ENCODE measurements around the gene KRTAP22-2. TPM values are rescaled to one million over a fixed set of nuclear protein-coding genes. Genes with fewer than 3 reads are reported as not detected.

The KRTAP22-2 gene
- total RNA-seq (ENCODE audit: low replicate concordance) = not detected in 2 replicates

- Histone ChIP-seq H3K79me2 (ENCODE audit: low read depth) (no peaks in the 10 kb centered on the region), H3K9ac (no peak within 1 kb of the TSS), H4K20me1 (ENCODE audit: low read depth) (no peaks in the 10 kb centered on the region), H3K9me3 (ENCODE audit: low read depth) (peaks cover 9% of the 10 kb centered on the region), H3K27ac (no peak within 1 kb of the TSS), H3K4me1 (no peaks in the 10 kb centered on the region), H3K4me3 (no peak within 1 kb of the TSS), H3K27me3 (no peaks in the 10 kb centered on the region), H3K4me2 (no peak within 1 kb of the TSS), H3K36me3 (peaks cover 4% of the 10 kb centered on the region), H3F3A (ENCODE audit: low read depth) (no peaks in the 10 kb centered on the region), H2AFZ (replicated peaks) (no peak within 1 kb of the TSS)
- no peak for DNase-seq (ENCODE audit: low spot score)
- H3K4me3 Mint-ChIP-seq = no peak within 1 kb of the TSS
- TF ChIP-seq EZH2phosphoT487 (IDR thresholded peaks at IDR 0.05) = no peak
- no peak for TF ChIP-seq CTCF (IDR thresholded peaks at IDR 0.05)
- TF ChIP-seq EZH2 (IDR thresholded peaks at IDR 0.05) = no peak
- H3K36me3 Mint-ChIP-seq = no peaks in the 10 kb centered on the region
- H3K4me1 Mint-ChIP-seq = no peaks in the 10 kb centered on the region
- no peaks in the 10 kb centered on the region for H3K27me3 Mint-ChIP-seq (ENCODE audit: insufficient read depth, low read depth)
- no peak within 1 kb of the TSS for H3K27ac Mint-ChIP-seq
- H3K9me3 Mint-ChIP-seq = no peaks in the 10 kb centered on the region
Measured at GRCh38 chr21:30590297-30590696, at the start of gene KRTAP22-2. TSS of gene KRTAP22-2 (minus strand) at chr21:30590397.

- Histone ChIP-seq H3K9ac (no peak overlapping the region), H3K4me1 (no peaks in the 10 kb centered on the region), H3K36me3 (no peaks in the 10 kb centered on the region), H3K27me3 (no peaks in the 10 kb centered on the region), H3K4me3 (no peak overlapping the region), H4K20me1 (ENCODE audit: low read depth) (no peaks in the 10 kb centered on the region), H3K27ac (no peak overlapping the region), H3F3A (ENCODE audit: low read depth) (no peaks in the 10 kb centered on the region), H3K79me2 (ENCODE audit: low read depth) (no peaks in the 10 kb centered on the region), H2AFZ (replicated peaks) (no peak overlapping the region), H3K4me2 (no peak overlapping the region), H3K9me3 (ENCODE audit: low read depth) (no peaks in the 10 kb centered on the region)
- TF ChIP-seq EZH2 (IDR thresholded peaks at IDR 0.05) (no peak), CTCF (IDR thresholded peaks at IDR 0.05) (no peak), EZH2phosphoT487 (IDR thresholded peaks at IDR 0.05) (no peak)
- H3K9me3 Mint-ChIP-seq = no peaks in the 10 kb centered on the region
- no peak for DNase-seq (ENCODE audit: low spot score)
- no peak overlapping the region for H3K27ac Mint-ChIP-seq
- no peak overlapping the region for H3K4me3 Mint-ChIP-seq
- H3K4me1 Mint-ChIP-seq = no peaks in the 10 kb centered on the region
- H3K36me3 Mint-ChIP-seq = no peaks in the 10 kb centered on the region
- H3K27me3 Mint-ChIP-seq (ENCODE audit: insufficient read depth, low read depth) = peaks cover 2% of the 10 kb centered on the region
Measured at GRCh38 chr21:30638686-30639085, 48.5 kb upstream of the KRTAP22-2 start.

- no peaks in the 10 kb centered on the region for H3K9me3 Mint-ChIP-seq
- Histone ChIP-seq H3K9me3 (ENCODE audit: low read depth) (no peaks in the 10 kb centered on the region), H3K36me3 (no peaks in the 10 kb centered on the region), H4K20me1 (ENCODE audit: low read depth) (no peaks in the 10 kb centered on the region), H3K4me3 (no peak within 1 kb of the TSS), H3K9ac (no peak within 1 kb of the TSS), H3K27me3 (no peaks in the 10 kb centered on the region), H3K4me1 (no peaks in the 10 kb centered on the region), H2AFZ (replicated peaks) (no peak within 1 kb of the TSS), H3F3A (ENCODE audit: low read depth) (no peaks in the 10 kb centered on the region), H3K27ac (no peak within 1 kb of the TSS), H3K4me2 (no peak within 1 kb of the TSS), H3K79me2 (ENCODE audit: low read depth) (no peaks in the 10 kb centered on the region)
- H3K36me3 Mint-ChIP-seq = no peaks in the 10 kb centered on the region
- H3K27me3 Mint-ChIP-seq (ENCODE audit: insufficient read depth, low read depth) = peaks cover 2% of the 10 kb centered on the region
- H3K4me3 Mint-ChIP-seq = no peak within 1 kb of the TSS
- H3K27ac Mint-ChIP-seq = no peak within 1 kb of the TSS
- no peak for TF ChIP-seq EZH2phosphoT487 (IDR thresholded peaks at IDR 0.05)
- TF ChIP-seq CTCF (IDR thresholded peaks at IDR 0.05) = no peak
- TF ChIP-seq EZH2 (IDR thresholded peaks at IDR 0.05) = no peak
- DNase-seq (ENCODE audit: low spot score) = no peak
- no peaks in the 10 kb centered on the region for H3K4me1 Mint-ChIP-seq
Measured at GRCh38 chr21:30634906-30635305, 44.7 kb upstream of the KRTAP22-2 start, which contains the start of gene KRTAP20-2. TSS of gene KRTAP20-2 (plus strand) at chr21:30635206. CDS start at chr21:30635264, 58 bp downstream.

Measured in neural progenitor cell (in vitro differentiated cells).